GM23338 (cell line): Measurements from ENCODE around the gene FRK. TPM values are rescaled to one million over a fixed set of nuclear protein-coding genes. Genes with fewer than 3 reads are reported as not detected.
"Not testable (repeated sequence)": the region's sequence is repeated elsewhere in the genome, so short reads cannot be mapped to it uniquely, and the experiment has no call there.

ENCODE experiments used
- ATAC-seq: fragments of 200-7000 bp; cut with Tn5 transposase; 3 replicates; pipeline ENCODE4 v1.9.1; 2020
- DNase-seq: peaks from one replicate; pipeline ENCODE4 v3.0.0-alpha.2; 2015; ENCODE audit warnings: low spot score
- H2AFZ ChIP-seq: fragments of 200-600 bp; sonication (generic); 2 replicates; pipeline ENCODE4 v1.8.0; 2016; ENCODE audit warnings: antibody characterized with exemption, mild to moderate bottlenecking, moderate library complexity
- H3F3A ChIP-seq: fragments of 200-600 bp; sonication (generic); replicated peaks from 2 replicates; pipeline ENCODE4 v1.8.0; 2017; ENCODE audit warnings: antibody characterized with exemption, mixed run types, low read depth
- H3K27ac ChIP-seq: fragments of 200-600 bp; sonication (generic); 2 replicates; pipeline ENCODE4 v1.6.1; 2016; ENCODE audit warnings: low read depth
- H3K27me3 ChIP-seq: fragments of 200-600 bp; sonication (generic); 2 replicates; pipeline ENCODE4 v1.8.0; 2016; ENCODE audit warnings: mild to moderate bottlenecking, mixed run types, moderate library complexity; ENCODE audit not compliant: insufficient read depth
- H3K36me3 ChIP-seq: fragments of 200-600 bp; sonication (generic); 2 replicates; pipeline ENCODE4 v1.8.0; 2016; ENCODE audit warnings: mild to moderate bottlenecking; ENCODE audit not compliant: insufficient read depth
- H3K4me1 ChIP-seq: fragments of 200-600 bp; sonication (generic); 2 replicates; pipeline ENCODE4 v1.8.0; 2016; ENCODE audit warnings: mild to moderate bottlenecking, moderate library complexity; ENCODE audit not compliant: insufficient read depth
- H3K4me2 ChIP-seq: fragments of 200-600 bp; sonication (generic); 2 replicates; pipeline ENCODE4 v1.7.1; 2017; ENCODE audit warnings: mixed run types
- H3K4me3 ChIP-seq: fragments of 200-600 bp; sonication (generic); 2 replicates; pipeline ENCODE4 v1.6.1; 2016; ENCODE audit warnings: mixed run types
- H3K79me2 ChIP-seq: fragments of 200-600 bp; sonication (generic); replicated peaks from 2 replicates; pipeline ENCODE4 v1.8.0; 2017; ENCODE audit warnings: mild to moderate bottlenecking; ENCODE audit not compliant: insufficient read depth
- H3K9me2 ChIP-seq: fragments of 200-600 bp; sonication (generic); 2 replicates; pipeline ENCODE4 v1.8.0; 2017; ENCODE audit not compliant: insufficient read depth
- H4K20me1 ChIP-seq: fragments of 200-600 bp; sonication (generic); replicated peaks from 2 replicates; pipeline ENCODE4 v1.8.0; 2017; ENCODE audit warnings: mild to moderate bottlenecking; ENCODE audit not compliant: insufficient read depth
- H3K27ac Mint-ChIP-seq: 2 replicates; pipeline ENCODE4 v1.8.0; 2020; ENCODE audit warnings: inconsistent platforms, mild to moderate bottlenecking, moderate library complexity, mixed read lengths
- H3K27me3 Mint-ChIP-seq: 3 replicates; pipeline ENCODE4 v1.8.0; 2022; ENCODE audit warnings: low read depth, mild to moderate bottlenecking, moderate library complexity, mixed read lengths, inconsistent platforms; ENCODE audit not compliant: insufficient read depth, poor library complexity
- H3K36me3 Mint-ChIP-seq: 3 replicates; pipeline ENCODE4 v1.8.0; 2021; ENCODE audit warnings: low read depth, mild to moderate bottlenecking, inconsistent platforms, moderate library complexity, mixed read lengths
- H3K4me1 Mint-ChIP-seq: 3 replicates; pipeline ENCODE4 v1.8.0; 2020; ENCODE audit warnings: mild to moderate bottlenecking, inconsistent platforms, mixed read lengths
- H3K4me3 Mint-ChIP-seq: 3 replicates; pipeline ENCODE4 v1.8.0; 2021; ENCODE audit warnings: moderate library complexity, mild to moderate bottlenecking, inconsistent platforms, mixed read lengths
- H3K9me3 Mint-ChIP-seq: 3 replicates; pipeline ENCODE4 v1.8.0; 2020; ENCODE audit warnings: moderate library complexity, mild to moderate bottlenecking, inconsistent platforms, mixed read lengths
- CTCF ChIP-seq, 2 experiments: fragments of 200-600 bp in 1 of 2; sonication (generic) in 1 of 2; conservative IDR thresholded peaks; 2 replicates each; pipeline versions ENCODE4 v1.5.1 to v1.6.1; 2016 to 2017; ENCODE audit warnings: antibody characterized with exemption in 2 of 2, low read depth in 2 of 2, mild to moderate bottlenecking in 2 of 2, moderate library complexity in 1 of 2
- ETS1 ChIP-seq: IDR thresholded peaks from 2 replicates; pipeline ENCODE4 v1.6.1; 2016; ENCODE audit warnings: antibody characterized with exemption
- EZH2phosphoT487 ChIP-seq: fragments of 200-600 bp; sonication (generic); IDR thresholded peaks from one replicate; pipeline ENCODE4 v1.8.1; 2018; ENCODE audit warnings: antibody characterized with exemption; ENCODE audit not compliant: unreplicated experiment
- NANOG ChIP-seq: IDR thresholded peaks from 2 replicates; pipeline ENCODE4 v1.6.1; 2016; ENCODE audit warnings: antibody characterized with exemption, borderline replicate concordance
- POLR2AphosphoS5 ChIP-seq: IDR thresholded peaks from 2 replicates; pipeline ENCODE4 v1.6.1; 2016; ENCODE audit warnings: antibody characterized with exemption, low read depth
- REST ChIP-seq: IDR thresholded peaks from one replicate; pipeline ENCODE4 v1.6.1; 2018; ENCODE audit warnings: antibody characterized with exemption; ENCODE audit not compliant: unreplicated experiment
- STAT1 ChIP-seq: IDR thresholded peaks from one replicate; pipeline ENCODE4 v1.6.1; 2016; ENCODE audit warnings: antibody characterized with exemption; ENCODE audit not compliant: unreplicated experiment
- polyA plus RNA-seq: library from polyadenylated mRNA; unstranded; fragments of >200 nt; fragmentation: Nextera tagmentation; extraction: Ambion mirVana; gene quantifications from 2 replicates; pipeline ENCODE4 v1.2.1, GENCODE V29; 2016
- total RNA-seq: library from RNA; depleted of rRNA; stranded (reverse); fragments of >200 nt; shearing (Covaris generic); gene quantifications from 2 replicates; pipeline ENCODE4 v1.2.3, GENCODE V29; 2014

The FRK gene
- total and polyA plus RNA-seq, 2 experiments from 2014 or later, result 0.06 to 0.24 TPM

GRCh38 chr6:115969207-115969929, 91.3 kb downstream of the FRK start:
- H3K9me2 ChIP-seq, result no peaks in the 10 kb centered on the region
- H3F3A ChIP-seq, result no peaks in the 10 kb centered on the region
- H3K9me3 Mint-ChIP-seq, result no peaks in the 10 kb centered on the region
- no peak overlapping the region for H3K4me3 Mint-ChIP-seq
- peak; percentile 29 to 52; a peak in 3 of 4 replicates for TF ChIP-seq CTCF (conservative IDR thresholded peaks at IDR 0.05; ENCODE audit: low read depth in 2 of 2)
- TF ChIP-seq NANOG, result no peak
- 0 out of 2 replicates have a peak, but pooled peaks have one; percentile 35 for TF ChIP-seq ETS1
- H3K27me3 Mint-ChIP-seq, result no peaks in the 10 kb centered on the region
- H2AFZ ChIP-seq, result peak overlapping the region; percentile 68
- H3K27me3 ChIP-seq, result no peaks in the 10 kb centered on the region
- ATAC-seq, result peak; percentile 82
- no peaks in the 10 kb centered on the region for H3K36me3 ChIP-seq
- peak overlapping the region; percentile 61 for H3K27ac Mint-ChIP-seq
- H3K27ac ChIP-seq, result no peak overlapping the region; the same call in 1 of the 2 replicates
- H3K4me3 ChIP-seq, result no peak overlapping the region
- H3K4me1 Mint-ChIP-seq, result peaks cover 14% of the 10 kb centered on the region
- no peaks in the 10 kb centered on the region for H3K79me2 ChIP-seq
- H3K4me1 ChIP-seq, result peaks cover 14% of the 10 kb centered on the region
- H3K4me2 ChIP-seq, result peak overlapping the region; percentile 22; the same call in 1 of the 2 replicates
- H3K36me3 Mint-ChIP-seq, result no peaks in the 10 kb centered on the region
- H4K20me1 ChIP-seq, result no peaks in the 10 kb centered on the region
- DNase-seq, result peak; percentile 73

- H3F3A ChIP-seq, H3K36me3 Mint-ChIP-seq, H3K27me3 ChIP-seq, H3K4me3 Mint-ChIP-seq, H3K27ac ChIP-seq, H3K9me3 Mint-ChIP-seq, H2AFZ ChIP-seq, DNase-seq, H3K4me1 Mint-ChIP-seq, H3K4me2 ChIP-seq, H3K27me3 Mint-ChIP-seq, H3K9me2 ChIP-seq, H3K4me1 ChIP-seq, H4K20me1 ChIP-seq, H3K27ac Mint-ChIP-seq, H3K36me3 ChIP-seq, H3K79me2 ChIP-seq, ATAC-seq: not testable (repeated sequence)
- H3K4me3 ChIP-seq, result peak overlapping the region; percentile 41; the same call in 1 of the 2 replicates
Observed at GRCh38 chr6:115960286-115960685, 100.4 kb downstream of the FRK start.

- no peaks in the 10 kb centered on the region for H4K20me1 ChIP-seq
- H3K4me2 ChIP-seq, result no peak overlapping the region
- 0 out of 2 replicates have a peak, but pooled peaks cover 4% of the 10 kb centered on the region for H3K9me2 ChIP-seq
- H2AFZ ChIP-seq, result no peak overlapping the region
- Mint-ChIP-seq H3K4me3 (no peak overlapping the region), H3K4me1 (peaks cover 4% of the 10 kb centered on the region; the same call in 2 of the 3 replicates), H3K27me3 (peaks cover 2% of the 10 kb centered on the region), H3K36me3 (no peaks in the 10 kb centered on the region), H3K9me3 (no peaks in the 10 kb centered on the region), H3K27ac (no peak overlapping the region)
- no peaks in the 10 kb centered on the region for H3K36me3 ChIP-seq
- no peak overlapping the region for H3K4me3 ChIP-seq
- H3K27ac ChIP-seq, result no peak overlapping the region
- H3K4me1 ChIP-seq, result no peaks in the 10 kb centered on the region
- no peak for ATAC-seq
- no peak for DNase-seq
- H3K27me3 ChIP-seq, result no peaks in the 10 kb centered on the region
- H3K79me2 ChIP-seq, result no peaks in the 10 kb centered on the region
- H3F3A ChIP-seq, result no peaks in the 10 kb centered on the region
- TF ChIP-seq REST (no peak), ETS1 (no peak), EZH2phosphoT487 (no peak), POLR2AphosphoS5 (no peak), STAT1 (no peak), CTCF (conservative IDR thresholded peaks at IDR 0.05; ENCODE audit: low read depth in 2 of 2) (no peak)
Observed at GRCh38 chr6:115958958-115959357, 101.7 kb downstream of the FRK start.
